ENCODE results near the gene CNTN5. TPM values are rescaled to one million over a fixed set of nuclear protein-coding genes. Genes with fewer than 3 reads are reported as not detected.
A peak's percentile ranks its signal among the peaks of the same experiment; 100 is the strongest.

Gene CNTN5
- total RNA-seq, 4 donors from 2014 or later = 0.16 TPM; not detected in 3

GRCh38 chr11:99316776-99317520, 296.2 kb downstream of the CNTN5 start:
- Histone ChIP-seq H3K27me3 (no peaks in the 10 kb centered on the region), H3K27ac (no peak overlapping the region), H3K4me1 (peaks cover 7 to 9% of the 10 kb centered on the region in 2 donors), H3K9me3 (no peaks in the 10 kb centered on the region), H3K36me3 (no peaks in the 10 kb centered on the region), H3K4me3 (peak overlapping the region in 2 of 4 donors; percentile 21 to 46)
- DNase-seq (no peak), ATAC-seq (no peak)
- TF ChIP-seq, protein P1, sequence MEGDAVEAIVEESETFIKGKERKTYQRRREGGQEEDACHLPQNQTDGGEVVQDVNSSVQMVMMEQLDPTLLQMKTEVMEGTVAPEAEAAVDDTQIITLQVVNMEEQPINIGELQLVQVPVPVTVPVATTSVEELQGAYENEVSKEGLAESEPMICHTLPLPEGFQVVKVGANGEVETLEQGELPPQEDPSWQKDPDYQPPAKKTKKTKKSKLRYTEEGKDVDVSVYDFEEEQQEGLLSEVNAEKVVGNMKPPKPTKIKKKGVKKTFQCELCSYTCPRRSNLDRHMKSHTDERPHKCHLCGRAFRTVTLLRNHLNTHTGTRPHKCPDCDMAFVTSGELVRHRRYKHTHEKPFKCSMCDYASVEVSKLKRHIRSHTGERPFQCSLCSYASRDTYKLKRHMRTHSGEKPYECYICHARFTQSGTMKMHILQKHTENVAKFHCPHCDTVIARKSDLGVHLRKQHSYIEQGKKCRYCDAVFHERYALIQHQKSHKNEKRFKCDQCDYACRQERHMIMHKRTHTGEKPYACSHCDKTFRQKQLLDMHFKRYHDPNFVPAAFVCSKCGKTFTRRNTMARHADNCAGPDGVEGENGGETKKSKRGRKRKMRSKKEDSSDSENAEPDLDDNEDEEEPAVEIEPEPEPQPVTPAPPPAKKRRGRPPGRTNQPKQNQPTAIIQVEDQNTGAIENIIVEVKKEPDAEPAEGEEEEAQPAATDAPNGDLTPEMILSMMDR (IDR thresholded peaks at IDR 0.05 in 4 of 5, conservative IDR thresholded peaks at IDR 0.05 in 1 of 5) = no peak
- TF ChIP-seq POLR2A (IDR thresholded peaks at IDR 0.05) = no peak
- in situ Hi-C loops (cut with MboI; ENCODE audit: low sequenced_read_pairs in 4 of 4) = no loop called here
- intact Hi-C loops (cut with DNase I; ENCODE audit: low total_unique reads) = no loop called here

- TF ChIP-seq POLR2A (IDR thresholded peaks at IDR 0.05) = no peak
- TF ChIP-seq, protein P1 (IDR thresholded peaks at IDR 0.05 in 4 of 5, conservative IDR thresholded peaks at IDR 0.05 in 1 of 5) = no peak
- in situ Hi-C loops (cut with MboI; ENCODE audit: low sequenced_read_pairs in 4 of 4) = no loop called here
- intact Hi-C loops (cut with DNase I; ENCODE audit: low total_unique reads) = no loop called here
- Histone ChIP-seq H3K36me3 (no peaks in the 10 kb centered on the region), H3K4me3 (no peak overlapping the region), H3K27me3 (no peaks in the 10 kb centered on the region), H3K9me3 (no peaks in the 10 kb centered on the region), H3K4me1 (peaks cover 7 to 9% of the 10 kb centered on the region in 2 donors), H3K27ac (no peak overlapping the region)
- no peak for ATAC-seq
- no peak for DNase-seq
Measured at GRCh38 chr11:99320769-99321290, 300.1 kb downstream of the CNTN5 start.

- Histone ChIP-seq H3K27me3 (no peaks in the 10 kb centered on the region), H3K27ac (no peak overlapping the region), H3K4me3 (no peak overlapping the region), H3K9me3 (no peaks in the 10 kb centered on the region), H3K4me1 (no peaks in the 10 kb centered on the region), H3K36me3 (no peaks in the 10 kb centered on the region)
- intact Hi-C loops (cut with DNase I; ENCODE audit: low total_unique reads) = no loop called here
- ATAC-seq (peak in 1 of 2 donors; percentile 63), DNase-seq (peak in 1 of 2 donors; percentile 16)
- no peak for TF ChIP-seq POLR2A (IDR thresholded peaks at IDR 0.05)
- TF ChIP-seq, protein P1 (IDR thresholded peaks at IDR 0.05 in 4 of 5, conservative IDR thresholded peaks at IDR 0.05 in 1 of 5) = no peak
- in situ Hi-C loops (cut with MboI; ENCODE audit: low sequenced_read_pairs in 4 of 4) = no loop called here
Measured at GRCh38 chr11:99325847-99326246, 305.1 kb downstream of the CNTN5 start.

DNA sequence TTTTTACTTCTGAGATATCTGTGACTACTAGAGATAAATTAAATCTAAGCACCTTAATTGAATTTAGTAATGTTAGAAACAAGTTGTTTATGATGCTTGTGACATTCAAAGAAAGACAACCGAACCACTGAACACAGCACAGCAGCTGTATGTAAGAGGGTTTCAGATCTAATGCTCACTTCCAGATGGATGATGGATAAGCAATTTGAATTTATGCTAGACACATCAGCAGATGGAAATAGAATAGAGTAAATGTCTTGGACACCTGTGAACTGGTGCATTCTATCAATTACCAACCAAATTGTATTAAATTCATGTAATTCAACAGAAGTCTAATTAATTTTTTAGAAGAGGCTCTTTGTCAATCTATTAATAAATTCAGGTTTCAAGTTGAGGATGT, 306.3 kb downstream of the CNTN5 start:
- no peak overlapping the region for H3K4me3 ChIP-seq
- H3K27ac ChIP-seq = no peak overlapping the region
- no peak for TF ChIP-seq POLR2A (IDR thresholded peaks at IDR 0.05)
- TF ChIP-seq, protein P1 (IDR thresholded peaks at IDR 0.05 in 4 of 5, conservative IDR thresholded peaks at IDR 0.05 in 1 of 5) = no peak
- H3K36me3 ChIP-seq = no peaks in the 10 kb centered on the region
- ATAC-seq = no peak
- in situ Hi-C loops (cut with MboI; ENCODE audit: low sequenced_read_pairs in 4 of 4) (no loop called here), intact Hi-C loops (cut with DNase I; ENCODE audit: low total_unique reads) (no loop called here)
- no peaks in the 10 kb centered on the region for H3K9me3 ChIP-seq
- H3K4me1 ChIP-seq = no peaks in the 10 kb centered on the region
- DNase-seq = no peak
- no peaks in the 10 kb centered on the region for H3K27me3 ChIP-seq

Measured in gastrocnemius medialis (tissue), 4 donors.